Tibial artery (tissue), 4 donors: ENCODE data around the gene ARHGEF28.

Experiments used
- DNase-seq, 2 donors: peaks; one replicate each; pipeline ENCODE4 v3.0.0-alpha.2; 2019
- H3K27ac ChIP-seq, 2 donors: fragments of 200-600 bp; sonication (generic) in 1 of 2; 1 replicate in 1 of 2; 2 replicates in 1 of 2; pipeline ENCODE4 v1.5.1; 2018 to 2019; ENCODE audit warnings: mild to moderate bottlenecking in 1 of 2
- H3K27me3 ChIP-seq, 2 donors: fragments of 200-600 bp; sonication (generic) in 1 of 2; one replicate each; pipeline versions ENCODE4 v1.5.1 to v1.6.0; 2016 to 2019
- H3K36me3 ChIP-seq, 3 donors: fragments of 200-600 bp; sonication (generic) in 2 of 3; one replicate each; pipeline ENCODE4 v1.5.1; 2016 to 2019; ENCODE audit warnings: mild to moderate bottlenecking in 2 of 3
- H3K4me1 ChIP-seq, 4 donors: fragments of 200-600 bp; sonication (generic) in 2 of 4; 1 replicate in 3 of 4; 2 replicates in 1 of 4; pipeline ENCODE4 v1.5.1; 2016 to 2019
- H3K4me3 ChIP-seq, 2 donors: fragments of 200-600 bp; sonication (generic) in 1 of 2; 1 replicate in 1 of 2; 2 replicates in 1 of 2; pipeline ENCODE4 v1.5.1; 2018 to 2019; ENCODE audit warnings: mild to moderate bottlenecking in 2 of 2
- H3K9me3 ChIP-seq, 3 donors: fragments of 200-600 bp; sonication (generic) in 1 of 3; one replicate each; pipeline ENCODE4 v1.5.1; 2016 to 2019
- CTCF ChIP-seq, 2 experiments: fragments of 200-600 bp in 1 of 2; fragments of 450-650 bp in 1 of 2; IDR thresholded peaks; one replicate each; pipeline ENCODE4 v1.5.1; 2017 to 2019; ENCODE audit warnings: antibody characterized with exemption in 2 of 2, mild to moderate bottlenecking in 1 of 2, moderate library complexity in 1 of 2
- intact Hi-C: fragments of 100-400 bp; cut with DNase I; formaldehyde crosslinking; loops from one replicate; pipeline ENCODE4 v1.15.0; 2023; ENCODE audit warnings: low total_unique reads

ARHGEF28 gene

GRCh38 chr5:73987915-73988314 lies 361.9 kb downstream of the ARHGEF28 start:
- Histone ChIP-seq H3K36me3 (no peaks in the 10 kb centered on the region), H3K9me3 (no peaks in the 10 kb centered on the region), H3K27ac (no peak overlapping the region), H3K4me1 (no peaks in the 10 kb centered on the region), H3K4me3 (no peak overlapping the region), H3K27me3 (no peaks in the 10 kb centered on the region)
- intact Hi-C loops: no loop called here
- TF ChIP-seq CTCF (IDR thresholded peaks at IDR 0.05): no peak
- DNase-seq: no peak

- no peaks in the 10 kb centered on the region for H3K36me3 ChIP-seq
- intact Hi-C loops: no loop called here
- no peak overlapping the region for H3K4me3 ChIP-seq
- no peaks in the 10 kb centered on the region for H3K27me3 ChIP-seq
- no peaks in the 10 kb centered on the region for H3K9me3 ChIP-seq
- TF ChIP-seq CTCF (IDR thresholded peaks at IDR 0.05): no peak
- H3K27ac ChIP-seq: no peak overlapping the region
- no peak for DNase-seq
- H3K4me1 ChIP-seq: no peaks in the 10 kb centered on the region
Observed at GRCh38 chr5:73989956-73990355, 364.0 kb downstream of the ARHGEF28 start.
